Rectal smooth muscle tissue (tissue), 1 donor: ENCODE measurements around the gene A4GALT.
"Not testable (repeated sequence)": the region's sequence is repeated elsewhere in the genome, so short reads cannot be mapped to it uniquely, and the experiment has no call there.

ENCODE experiments used
- H3K27ac ChIP-seq: one replicate; pipeline ENCODE4 v1.7.0; 2013; ENCODE audit warnings: low read depth, low read length, inconsistent platforms
- H3K27me3 ChIP-seq: one replicate; pipeline ENCODE4 v1.7.0; 2013; ENCODE audit warnings: low read length; ENCODE audit not compliant: control insufficient read depth, insufficient read depth
- H3K36me3 ChIP-seq: one replicate; pipeline ENCODE4 v1.7.0; 2013; ENCODE audit warnings: low read length; ENCODE audit not compliant: control insufficient read depth, insufficient read depth
- H3K4me1 ChIP-seq: one replicate; pipeline ENCODE4 v1.7.0; 2013; ENCODE audit warnings: low read length; ENCODE audit not compliant: control insufficient read depth, insufficient read depth
- H3K4me3 ChIP-seq: one replicate; pipeline ENCODE4 v1.7.0; 2013; ENCODE audit warnings: low read length
- H3K9ac ChIP-seq: one replicate; pipeline ENCODE4 v1.7.0; 2013; ENCODE audit warnings: low read length

The A4GALT gene, protein sequence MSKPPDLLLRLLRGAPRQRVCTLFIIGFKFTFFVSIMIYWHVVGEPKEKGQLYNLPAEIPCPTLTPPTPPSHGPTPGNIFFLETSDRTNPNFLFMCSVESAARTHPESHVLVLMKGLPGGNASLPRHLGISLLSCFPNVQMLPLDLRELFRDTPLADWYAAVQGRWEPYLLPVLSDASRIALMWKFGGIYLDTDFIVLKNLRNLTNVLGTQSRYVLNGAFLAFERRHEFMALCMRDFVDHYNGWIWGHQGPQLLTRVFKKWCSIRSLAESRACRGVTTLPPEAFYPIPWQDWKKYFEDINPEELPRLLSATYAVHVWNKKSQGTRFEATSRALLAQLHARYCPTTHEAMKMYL

GRCh38 chr22:42720263-42721044 lies at the start of gene A4GALT:
Gene A4GALT, minus strand, starts transcription at chr22:42720870. Its CDS starts 26,919 bp downstream, at chr22:42693951.
- H3K4me1 ChIP-seq, result peaks cover 22% of the 10 kb centered on the region
- no peaks in the 10 kb centered on the region for H3K36me3 ChIP-seq
- peaks cover 8% of the 10 kb centered on the region for H3K27me3 ChIP-seq
- H3K4me3 ChIP-seq, result peak within 1 kb of the TSS; percentile 66
- peak within 1 kb of the TSS; percentile 89 for H3K27ac ChIP-seq
- peak within 1 kb of the TSS; percentile 30 for H3K9ac ChIP-seq

- H3K27me3 ChIP-seq, result no peaks in the 10 kb centered on the region
- H3K36me3 ChIP-seq, result no peaks in the 10 kb centered on the region
- H3K9ac ChIP-seq, result no peak overlapping the region
- peak overlapping the region; percentile 54 for H3K4me3 ChIP-seq
- no peaks in the 10 kb centered on the region for H3K4me1 ChIP-seq
- no peak overlapping the region for H3K27ac ChIP-seq
These were observed 49.7 kb upstream of the A4GALT start for GRCh38 chr22:42770448-42770726.

DNA sequence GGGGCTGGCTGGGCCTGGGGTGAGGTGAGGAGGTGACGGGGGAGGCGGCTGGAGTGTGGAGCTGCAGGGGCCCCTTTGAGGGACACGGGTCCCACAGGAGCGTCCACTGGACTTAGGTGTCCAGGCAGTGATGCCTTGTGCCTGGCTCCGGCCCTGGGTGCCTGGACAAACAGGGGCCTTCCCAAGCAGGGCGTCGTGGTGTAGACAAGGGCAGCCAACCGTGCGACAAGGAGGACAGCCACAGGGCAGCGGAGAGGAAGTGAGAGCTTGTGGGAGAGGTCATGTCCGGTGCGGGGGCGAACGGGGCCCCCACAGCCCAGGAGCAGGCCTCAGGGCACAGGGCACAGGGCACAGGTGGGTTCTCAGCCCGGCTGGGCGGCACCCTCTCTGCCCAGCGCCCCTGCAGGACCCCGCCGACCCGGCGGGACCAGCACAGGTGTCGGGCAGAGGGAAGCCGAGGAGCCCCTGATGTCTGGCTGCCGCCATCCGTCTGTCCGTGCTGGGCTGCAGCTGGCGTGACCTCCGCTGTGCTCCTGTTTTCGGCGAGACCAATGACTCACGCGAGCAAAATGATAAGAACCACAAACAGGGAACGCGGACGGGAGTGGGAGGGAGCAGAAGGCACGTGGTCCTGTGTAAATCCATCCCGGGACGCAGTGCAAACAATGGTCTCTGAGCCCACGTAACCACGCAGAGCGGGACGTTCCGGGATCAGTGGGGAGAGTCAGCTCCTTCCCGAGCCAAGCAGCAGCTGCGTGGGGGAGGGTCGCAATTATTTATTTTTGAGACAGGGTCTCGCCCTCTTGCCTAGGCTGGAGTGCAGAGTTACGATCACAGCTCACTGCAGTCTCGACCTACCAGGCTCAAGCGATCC lies 49.1 kb upstream of the A4GALT start:
- Histone ChIP-seq H3K4me3 (peak overlapping the region; percentile 54), H3K36me3 (no peaks in the 10 kb centered on the region), H3K4me1 (no peaks in the 10 kb centered on the region), H3K27me3 (no peaks in the 10 kb centered on the region), H3K9ac (no peak overlapping the region), H3K27ac (no peak overlapping the region)

- Histone ChIP-seq H3K4me1 (no peaks in the 10 kb centered on the region), H3K27ac (no peak overlapping the region), H3K4me3 (no peak overlapping the region), H3K27me3 (no peaks in the 10 kb centered on the region), H3K36me3 (no peaks in the 10 kb centered on the region), H3K9ac (no peak overlapping the region)
These were observed 48.5 kb upstream of the A4GALT start for GRCh38 chr22:42769238-42769573.

DNA sequence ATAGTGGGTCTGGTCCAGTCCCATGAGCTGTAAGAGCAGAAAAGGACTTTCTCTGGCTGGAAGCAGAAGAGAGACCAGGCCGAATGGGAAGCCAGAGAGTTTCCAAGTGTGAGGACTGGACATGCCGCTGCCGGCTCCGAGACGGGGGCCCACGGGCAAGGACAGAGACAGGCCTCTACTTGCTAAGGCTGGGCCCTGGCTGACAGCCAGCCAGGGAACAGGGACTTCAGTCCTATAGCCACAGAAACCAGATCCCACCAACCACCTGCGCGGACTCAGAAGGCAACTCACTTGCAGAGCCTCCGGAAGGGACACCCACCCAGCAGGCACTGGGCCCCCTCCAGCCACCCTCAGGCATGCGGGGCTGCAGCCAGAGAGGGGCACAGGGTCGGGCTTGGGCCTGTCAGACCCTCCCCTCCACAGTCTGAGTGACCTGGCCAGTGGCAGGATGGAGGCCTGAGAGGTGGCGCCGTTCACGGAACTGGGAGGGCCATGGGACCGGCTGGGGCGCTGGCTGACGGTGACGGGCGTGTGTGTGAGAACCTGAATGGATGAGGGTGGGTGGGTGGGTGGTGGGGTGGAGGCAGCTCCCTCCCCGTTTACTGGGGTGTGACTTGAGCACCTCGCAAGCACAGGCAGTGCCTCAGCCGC lies 47.8 kb upstream of the A4GALT start:
- H3K4me1 ChIP-seq, result no peaks in the 10 kb centered on the region
- H3K4me3 ChIP-seq, result no peak overlapping the region
- H3K27ac ChIP-seq, result no peak overlapping the region
- H3K27me3 ChIP-seq, result no peaks in the 10 kb centered on the region
- no peak overlapping the region for H3K9ac ChIP-seq
- H3K36me3 ChIP-seq, result no peaks in the 10 kb centered on the region

DNA sequence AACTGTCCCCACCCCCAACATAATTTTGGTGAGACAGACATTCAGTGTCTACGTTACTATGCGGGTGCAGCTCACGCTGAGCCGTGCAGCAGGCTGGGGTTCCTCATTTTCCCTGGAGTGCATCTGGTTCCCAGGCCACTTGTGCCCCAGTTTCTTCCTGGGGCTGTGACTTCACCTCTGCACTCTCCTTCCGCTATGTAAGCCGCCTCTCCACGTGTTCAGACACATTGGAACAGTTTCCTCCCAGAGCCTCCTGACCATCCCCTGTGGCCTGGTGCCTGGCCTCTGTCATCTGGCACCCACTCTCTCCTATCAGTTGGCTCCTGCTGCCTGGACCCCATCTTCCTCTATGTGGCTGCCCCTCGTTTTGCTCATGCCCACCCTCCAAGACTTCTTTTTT lies 46.2 kb upstream of the A4GALT start:
- H3K4me3 ChIP-seq, result no peak overlapping the region
- no peaks in the 10 kb centered on the region for H3K36me3 ChIP-seq
- no peak overlapping the region for H3K9ac ChIP-seq
- no peaks in the 10 kb centered on the region for H3K4me1 ChIP-seq
- H3K27me3 ChIP-seq, result no peaks in the 10 kb centered on the region
- no peak overlapping the region for H3K27ac ChIP-seq

DNA sequence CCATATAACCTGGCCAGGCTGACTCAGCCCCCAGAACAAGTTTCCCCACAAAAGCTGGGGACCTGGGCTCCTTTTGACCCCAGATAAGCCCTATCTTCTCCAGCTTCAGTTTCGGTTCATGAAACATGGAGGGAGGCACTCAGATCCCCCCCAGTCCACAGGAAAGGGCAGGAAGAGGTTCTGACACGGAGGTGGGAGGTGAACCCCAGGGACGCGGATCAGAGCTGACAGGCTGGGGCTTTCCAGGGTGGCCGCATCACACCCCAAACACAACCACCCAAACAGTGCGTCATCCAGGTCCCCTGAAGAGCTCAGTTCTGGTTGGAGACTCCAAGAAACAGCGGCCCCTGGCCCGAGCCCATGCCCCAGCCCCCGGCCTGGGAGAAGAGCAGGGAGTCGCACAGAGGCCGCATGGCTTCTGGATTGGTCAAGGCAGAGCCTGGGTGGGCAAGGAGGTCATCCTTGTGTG lies 44.3 kb upstream of the A4GALT start:
- no peaks in the 10 kb centered on the region for H3K36me3 ChIP-seq
- no peak overlapping the region for H3K27ac ChIP-seq
- H3K4me3 ChIP-seq, result no peak overlapping the region
- no peaks in the 10 kb centered on the region for H3K27me3 ChIP-seq
- no peaks in the 10 kb centered on the region for H3K4me1 ChIP-seq
- no peak overlapping the region for H3K9ac ChIP-seq

DNA sequence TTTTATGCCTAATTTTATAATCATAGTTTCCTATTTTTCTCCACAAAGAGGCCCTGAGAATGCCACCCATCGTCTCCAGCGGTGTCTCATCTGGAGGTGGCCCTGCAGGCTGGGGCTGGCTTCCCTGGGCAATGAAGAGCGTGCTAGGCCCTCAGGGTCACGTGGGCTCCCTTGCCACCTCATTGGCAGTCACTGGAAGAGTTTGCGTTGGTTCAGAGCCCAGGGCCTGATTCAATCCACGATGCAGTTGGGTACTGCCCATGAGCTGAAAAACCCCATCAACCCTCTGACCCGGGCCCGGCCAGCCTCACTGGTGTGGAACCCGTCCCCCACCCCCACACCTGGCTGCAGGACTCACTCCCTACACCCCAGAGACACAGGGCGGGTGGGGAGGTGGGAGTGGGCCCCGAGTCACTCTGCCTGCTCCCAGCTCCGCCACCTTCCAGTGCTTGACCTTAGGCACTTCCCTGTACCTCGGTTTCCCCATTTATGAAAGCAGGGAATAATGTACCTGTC lies 43.4 kb upstream of the A4GALT start:
- no peaks in the 10 kb centered on the region for H3K36me3 ChIP-seq
- no peak overlapping the region for H3K4me3 ChIP-seq
- no peaks in the 10 kb centered on the region for H3K4me1 ChIP-seq
- H3K27me3 ChIP-seq, result no peaks in the 10 kb centered on the region
- H3K27ac ChIP-seq, result no peak overlapping the region
- no peak overlapping the region for H3K9ac ChIP-seq

DNA sequence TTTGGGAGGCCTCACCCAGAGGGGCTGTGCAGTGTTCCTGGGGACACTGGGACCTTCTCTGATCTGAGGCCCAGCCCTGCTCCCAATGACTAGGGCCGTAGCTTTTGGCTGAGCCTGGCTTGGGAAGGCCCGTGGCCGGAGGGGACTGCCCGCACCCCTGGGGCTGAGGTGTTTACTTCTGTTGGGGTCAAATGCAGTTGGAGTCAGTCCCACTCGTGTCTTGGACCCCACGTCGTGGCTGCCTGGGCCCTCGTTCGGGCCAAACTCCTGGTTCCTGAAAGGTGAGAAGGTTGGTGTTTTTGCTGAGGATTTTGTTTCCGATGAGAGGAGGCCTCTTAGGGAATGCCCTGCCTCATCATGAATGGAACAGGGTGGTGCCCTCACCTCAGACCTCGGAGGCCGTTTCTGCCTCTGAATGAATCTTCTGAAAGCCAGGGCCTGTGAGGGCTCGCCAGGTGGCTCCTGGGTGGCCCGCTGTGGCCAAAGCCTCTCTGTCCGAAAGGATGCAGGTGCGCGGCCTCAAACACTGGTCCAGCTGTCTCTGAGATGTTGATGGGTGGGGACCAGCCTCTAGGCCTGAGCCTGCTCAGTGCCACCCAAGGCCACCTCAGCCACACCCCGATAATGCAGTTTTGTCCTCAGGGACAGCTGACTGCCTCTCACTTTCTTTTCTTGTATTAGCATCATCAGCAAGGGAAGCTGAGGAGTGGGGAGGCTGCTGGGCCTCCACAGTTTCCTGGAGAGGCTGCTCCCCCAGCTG lies 40.3 kb upstream of the A4GALT start:
- Histone ChIP-seq H3K9ac (no peak overlapping the region), H3K27ac (no peak overlapping the region), H3K36me3 (no peaks in the 10 kb centered on the region), H3K27me3 (no peaks in the 10 kb centered on the region), H3K4me1 (no peaks in the 10 kb centered on the region), H3K4me3 (no peak overlapping the region)

- Histone ChIP-seq H3K27ac (no peak overlapping the region), H3K27me3 (no peaks in the 10 kb centered on the region), H3K36me3 (no peaks in the 10 kb centered on the region), H3K4me1 (no peaks in the 10 kb centered on the region), H3K9ac (no peak overlapping the region), H3K4me3 (no peak overlapping the region)
These were observed 38.4 kb upstream of the A4GALT start for GRCh38 chr22:42758931-42759629.

- H3K36me3 ChIP-seq, H3K4me1 ChIP-seq, H3K4me3 ChIP-seq, H3K27ac ChIP-seq, H3K27me3 ChIP-seq, H3K9ac ChIP-seq: not testable (repeated sequence)
These were observed 34.9 kb upstream of the A4GALT start for GRCh38 chr22:42755553-42755952.
